PC-3 (cell line): Measurements from ENCODE around the gene NKD1. TPM values are rescaled to one million over a fixed set of nuclear protein-coding genes. Genes with fewer than 3 reads are reported as not detected.

ENCODE experiments used
- ATAC-seq: fragments of 200-7000 bp; cut with Tn5 transposase; 2 replicates; pipeline ENCODE4 v1.9.1; 2020; ENCODE audit warnings: mild to moderate bottlenecking, moderate library complexity
- BruUV-seq: library from RNA; stranded (reverse); fragments of 400-500 nt; replicated peaks from 2 replicates; lab custom pipeline; 2021; lab: Mats Ljungman, UMichigan
- CTCF ChIA-PET: fragments of 300-600 bp; sonication (Branson Sonifier 250); formaldehyde crosslinking; loops from one replicate; lab custom pipeline; 2022; ENCODE audit warnings: antibody characterized with exemption; lab: Charles Lee
- POLR2A ChIA-PET: fragments of 300-600 bp; sonication (Branson Sonifier 250); formaldehyde crosslinking; loops from one replicate; lab custom pipeline; 2022; ENCODE audit warnings: antibody characterized with exemption; ENCODE audit not compliant: unreplicated experiment; lab: Charles Lee
- DNase-seq: peaks from one replicate; pipeline ENCODE4 v3.0.0-alpha.2; 2015
- H2AFZ ChIP-seq: fragments of 300-600 bp; sonication (generic); 2 replicates; pipeline ENCODE4 v1.6.0; 2016; ENCODE audit warnings: antibody characterized with exemption, low read length
- H3F3A ChIP-seq: fragments of 300-600 bp; sonication (generic); one replicate; pipeline ENCODE4 v1.6.0; 2017; ENCODE audit warnings: antibody characterized with exemption, low read length, control low read depth, mild to moderate bottlenecking; ENCODE audit not compliant: unreplicated experiment
- H3K27ac ChIP-seq: fragments of 300-600 bp; sonication (generic); 2 replicates; pipeline ENCODE4 v1.5.1; 2016; ENCODE audit warnings: mild to moderate bottlenecking, low read length
- H3K27me3 ChIP-seq: fragments of 300-600 bp; sonication (generic); 2 replicates; pipeline ENCODE4 v1.6.1; 2016; ENCODE audit warnings: low read length, mixed read lengths
- H3K36me3 ChIP-seq: fragments of 300-600 bp; sonication (generic); 2 replicates; pipeline ENCODE4 v1.6.1; 2016; ENCODE audit warnings: low read depth, mixed run types, low read length, mixed read lengths
- H3K4me1 ChIP-seq: fragments of 300-600 bp; sonication (generic); 2 replicates; pipeline ENCODE4 v1.5.1; 2016; ENCODE audit warnings: low read length; ENCODE audit not compliant: insufficient read depth
- H3K4me2 ChIP-seq: fragments of 300-600 bp; sonication (generic); 2 replicates; pipeline ENCODE4 v1.6.0; 2016; ENCODE audit warnings: low read length
- H3K4me3 ChIP-seq: fragments of 300-600 bp; sonication (generic); 2 replicates; pipeline ENCODE4 v1.5.1; 2016; ENCODE audit warnings: mild to moderate bottlenecking, low read length, mixed read lengths
- H3K79me2 ChIP-seq: fragments of 300-600 bp; sonication (generic); 2 replicates; pipeline ENCODE4 v1.6.1; 2017; ENCODE audit warnings: low read length, mixed read lengths
- H3K9ac ChIP-seq: fragments of 300-600 bp; sonication (generic); 2 replicates; pipeline ENCODE4 v1.6.0; 2016; ENCODE audit warnings: mild to moderate bottlenecking, low read length
- H3K9me2 ChIP-seq: fragments of 300-600 bp; sonication (generic); replicated peaks from 2 replicates; pipeline ENCODE4 v1.6.1; 2016; ENCODE audit warnings: mixed run types, low read length, mixed read lengths
- H3K9me3 ChIP-seq: fragments of 300-600 bp; sonication (generic); 2 replicates; pipeline ENCODE4 v1.6.1; 2016; ENCODE audit warnings: low read length, mixed read lengths
- H4K20me1 ChIP-seq: fragments of 300-600 bp; sonication (generic); 2 replicates; pipeline ENCODE4 v1.6.1; 2016; ENCODE audit warnings: low read length, mixed read lengths
- EZH2 ChIP-seq: fragments of 300-600 bp; sonication (generic); IDR thresholded peaks from one replicate; pipeline ENCODE4 v1.6.1; 2017; ENCODE audit warnings: antibody characterized with exemption, mild to moderate bottlenecking, low read length; ENCODE audit not compliant: unreplicated experiment
- EZH2phosphoT487 ChIP-seq: fragments of 300-600 bp; sonication (generic); IDR thresholded peaks from 2 replicates; pipeline ENCODE4 v1.6.1; 2018; ENCODE audit warnings: mild to moderate bottlenecking, antibody characterized with exemption, low read length, borderline replicate concordance
- intact Hi-C: fragments of 100-400 bp; cut with micrococcal nuclease; formaldehyde crosslinking; loops from 2 replicates; pipeline ENCODE4 v1.9.0; 2023
- total RNA-seq: library from RNA; depleted of rRNA; stranded (reverse); fragments of >200 nt; gene quantifications from 2 replicates; pipeline ENCODE4 v1.2.3, GENCODE V29; 2014
- TF ChIP-seq, protein P1 (sequence below): fragments of 300-600 bp; sonication (generic); conservative IDR thresholded peaks from 2 replicates; pipeline ENCODE4 v1.5.1; 2017; ENCODE audit warnings: antibody characterized with exemption, low read depth, mild to moderate bottlenecking, low read length

The NKD1 gene
- total RNA-seq, 1 experiment from 2014 or later, result 0.07 TPM

DNA sequence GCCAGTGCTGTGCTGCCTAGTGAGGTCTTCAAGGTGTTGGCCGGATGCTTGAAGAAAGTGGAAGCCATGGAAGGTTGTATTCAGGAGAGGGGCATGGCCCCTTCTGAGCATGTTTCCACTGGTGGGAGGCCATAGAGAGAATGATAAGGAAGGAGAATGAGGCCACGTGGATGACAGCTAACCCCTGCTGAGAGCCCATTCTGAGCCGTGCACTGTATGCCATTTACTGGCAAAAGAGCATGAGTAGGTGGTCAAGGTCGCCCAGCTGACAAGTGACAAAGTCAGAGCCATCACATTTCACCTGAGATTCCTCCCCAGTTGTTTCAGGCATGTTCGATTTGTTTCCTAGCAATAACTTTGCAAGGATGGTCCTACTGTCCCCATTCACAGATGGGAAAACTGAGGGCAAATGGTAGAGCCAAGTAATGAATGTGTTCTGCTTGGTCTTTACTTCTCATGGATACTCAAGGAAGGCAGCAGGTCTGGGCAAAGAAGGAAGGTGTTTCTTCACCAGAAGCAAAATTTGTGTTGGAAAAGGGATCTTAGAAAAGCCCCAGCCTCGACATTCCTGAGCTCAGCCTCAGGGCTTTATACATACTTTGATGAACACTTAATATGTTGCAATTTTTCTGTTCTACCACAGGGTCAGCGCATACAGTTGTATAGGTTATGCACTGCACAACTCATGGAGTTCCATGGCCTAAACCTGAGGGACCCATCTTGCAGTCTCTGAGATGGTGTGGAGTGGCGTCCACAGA lies 10.5 kb upstream of the NKD1 start:
- BruUV-seq, result no TSS peak
- POLR2A ChIA-PET, result no interaction called here
- H3K9me3 ChIP-seq, result no peaks in the 10 kb centered on the region
- TF ChIP-seq EZH2phosphoT487 (no peak), EZH2 (no peak)
- TF ChIP-seq, protein P1, sequence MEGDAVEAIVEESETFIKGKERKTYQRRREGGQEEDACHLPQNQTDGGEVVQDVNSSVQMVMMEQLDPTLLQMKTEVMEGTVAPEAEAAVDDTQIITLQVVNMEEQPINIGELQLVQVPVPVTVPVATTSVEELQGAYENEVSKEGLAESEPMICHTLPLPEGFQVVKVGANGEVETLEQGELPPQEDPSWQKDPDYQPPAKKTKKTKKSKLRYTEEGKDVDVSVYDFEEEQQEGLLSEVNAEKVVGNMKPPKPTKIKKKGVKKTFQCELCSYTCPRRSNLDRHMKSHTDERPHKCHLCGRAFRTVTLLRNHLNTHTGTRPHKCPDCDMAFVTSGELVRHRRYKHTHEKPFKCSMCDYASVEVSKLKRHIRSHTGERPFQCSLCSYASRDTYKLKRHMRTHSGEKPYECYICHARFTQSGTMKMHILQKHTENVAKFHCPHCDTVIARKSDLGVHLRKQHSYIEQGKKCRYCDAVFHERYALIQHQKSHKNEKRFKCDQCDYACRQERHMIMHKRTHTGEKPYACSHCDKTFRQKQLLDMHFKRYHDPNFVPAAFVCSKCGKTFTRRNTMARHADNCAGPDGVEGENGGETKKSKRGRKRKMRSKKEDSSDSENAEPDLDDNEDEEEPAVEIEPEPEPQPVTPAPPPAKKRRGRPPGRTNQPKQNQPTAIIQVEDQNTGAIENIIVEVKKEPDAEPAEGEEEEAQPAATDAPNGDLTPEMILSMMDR, result no peak
- H3K4me3 ChIP-seq, result no peak overlapping the region
- H3K36me3 ChIP-seq, result no peaks in the 10 kb centered on the region
- DNase-seq, result no peak
- intact Hi-C loops, result no loop called here
- H2AFZ ChIP-seq, result no peak overlapping the region
- no peak overlapping the region for H3K27ac ChIP-seq
- H4K20me1 ChIP-seq, result no peaks in the 10 kb centered on the region
- H3K27me3 ChIP-seq, result no peaks in the 10 kb centered on the region
- no peaks in the 10 kb centered on the region for H3K4me1 ChIP-seq
- no peaks in the 10 kb centered on the region for H3K9me2 ChIP-seq
- no peaks in the 10 kb centered on the region for H3F3A ChIP-seq
- ATAC-seq, result no peak
- CTCF ChIA-PET, result no interaction called here
- no peaks in the 10 kb centered on the region for H3K79me2 ChIP-seq
- no peak overlapping the region for H3K9ac ChIP-seq
- no peak overlapping the region for H3K4me2 ChIP-seq

DNA sequence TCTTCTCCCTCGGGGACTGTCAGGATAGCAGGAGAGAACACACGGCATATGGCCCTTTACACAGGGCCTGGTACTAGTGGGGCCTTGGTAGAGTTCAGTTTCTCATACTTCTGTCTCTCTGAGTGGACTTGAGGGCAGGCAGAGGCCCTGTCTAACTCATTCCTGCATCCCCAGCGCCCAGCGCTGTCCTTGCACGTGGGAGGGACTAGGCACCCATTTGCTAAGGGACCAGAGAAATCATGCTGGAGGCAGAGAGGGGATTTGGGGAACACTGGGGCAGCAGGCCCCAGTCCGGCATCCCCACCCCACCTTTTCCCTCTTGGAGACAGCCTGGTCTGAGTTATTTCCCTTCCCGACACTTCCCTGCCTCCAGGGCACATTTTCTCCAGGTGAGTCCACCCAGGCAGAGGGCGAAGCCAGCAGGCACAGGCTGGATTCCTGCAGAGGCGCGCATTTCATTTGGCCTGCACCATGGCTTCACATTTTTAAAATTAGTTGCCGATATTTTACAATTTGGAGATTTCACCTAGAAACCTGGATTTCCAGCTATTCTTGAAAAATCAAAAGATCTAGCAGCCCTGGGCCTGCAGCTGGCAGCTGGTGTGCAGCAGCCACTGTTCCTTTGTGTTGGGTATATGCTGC lies 9.7 kb upstream of the NKD1 start:
- TF ChIP-seq, protein P1, result no peak
- TF ChIP-seq EZH2phosphoT487, result no peak
- no peak for TF ChIP-seq EZH2
- BruUV-seq, result no TSS peak
- no peak for ATAC-seq
- no peaks in the 10 kb centered on the region for H3K27me3 ChIP-seq
- intact Hi-C loops, result no loop called here
- H3F3A ChIP-seq, result no peaks in the 10 kb centered on the region
- peak; percentile 3 for DNase-seq
- no peak overlapping the region for H3K9ac ChIP-seq
- ChIA-PET POLR2A (no interaction called here), CTCF (no interaction called here)
- no peaks in the 10 kb centered on the region for H3K9me3 ChIP-seq
- no peak overlapping the region for H3K4me3 ChIP-seq
- no peak overlapping the region for H2AFZ ChIP-seq
- H3K79me2 ChIP-seq, result no peaks in the 10 kb centered on the region
- no peaks in the 10 kb centered on the region for H4K20me1 ChIP-seq
- H3K4me2 ChIP-seq, result no peak overlapping the region
- no peak overlapping the region for H3K27ac ChIP-seq
- no peaks in the 10 kb centered on the region for H3K36me3 ChIP-seq
- H3K9me2 ChIP-seq, result no peaks in the 10 kb centered on the region
- no peaks in the 10 kb centered on the region for H3K4me1 ChIP-seq
